ENCODE results near the gene UNKL. TPM values are rescaled to one million over a fixed set of nuclear protein-coding genes. Genes with fewer than 3 reads are reported as not detected.

UNKL gene
- total RNA-seq, 2 experiments from 2014 or later: 60.4 to 68.7 TPM

Other genes starting within 250 kb of the UNKL start
- not detected for gene TPSG1, start 189.4 kb downstream of the UNKL start, total RNA-seq
- not detected for gene TPSB2, start 184.5 kb downstream of the UNKL start, total RNA-seq
- not detected for gene TPSAB1, start 174.0 kb downstream of the UNKL start, total RNA-seq
- not detected for gene TPSD1, start 158.6 kb downstream of the UNKL start, total RNA-seq
- 100 to 1,000 TPM; 211 to 232 TPM for gene UBE2I, start 105.1 kb downstream of the UNKL start, total RNA-seq
- 10 to 100 TPM; 27.4 to 31.2 TPM for gene BAIAP3, start 81.1 kb downstream of the UNKL start, total RNA-seq
- gene TSR3, start 62.8 kb downstream of the UNKL start, total RNA-seq: 10 to 100 TPM; 43.8 to 44.2 TPM
- 10 to 100 TPM; 43.2 to 46.5 TPM for gene GNPTG, start 62.8 kb downstream of the UNKL start, total RNA-seq
- 10 to 100 TPM; 14.0 to 15.0 TPM for gene UQCC4, start 6.0 kb upstream of the UNKL start, total RNA-seq
- gene PERCC1, start 16.4 kb upstream of the UNKL start, total RNA-seq: 1 to 10 TPM in 1 of 2 experiments, under 1 TPM in 1; 0.57 to 1.2 TPM
- gene CCDC154, start 29.9 kb upstream of the UNKL start, total RNA-seq: 1 to 10 TPM; 6.1 to 6.5 TPM
- 10 to 100 TPM; 69.7 to 72.2 TPM for gene CLCN7, start 60.3 kb upstream of the UNKL start, total RNA-seq
- not detected for gene PTX4, start 74.2 kb upstream of the UNKL start, total RNA-seq
- gene TELO2, start 78.7 kb upstream of the UNKL start, total RNA-seq: 10 to 100 TPM; 53.9 to 57.1 TPM
- gene TMEM204, start 119.0 kb upstream of the UNKL start, total RNA-seq: 10 to 100 TPM; 68.3 to 72.0 TPM
- gene IFT140, start 197.4 kb upstream of the UNKL start, total RNA-seq: 10 to 100 TPM; 11.7 to 12.8 TPM
- gene CRAMP1, start 197.7 kb upstream of the UNKL start, total RNA-seq: 10 to 100 TPM; 25.2 to 27.8 TPM

Measured in activated naive CD8-positive, alpha-beta T cell treated with anti-CD3 and anti-CD28 coated beads, Interleukin-2, amount 10 ng/mL, durations not matched to agents 7 days and 5 days (primary cell).